ENCODE measurements around the gene PPP1CA. TPM values are rescaled to one million over a fixed set of nuclear protein-coding genes. Genes with fewer than 3 reads are reported as not detected.

PPP1CA gene
- total and polyA plus RNA-seq, 4 experiments from 2014 or later = 159 to 774 (median 318) TPM

DNA sequence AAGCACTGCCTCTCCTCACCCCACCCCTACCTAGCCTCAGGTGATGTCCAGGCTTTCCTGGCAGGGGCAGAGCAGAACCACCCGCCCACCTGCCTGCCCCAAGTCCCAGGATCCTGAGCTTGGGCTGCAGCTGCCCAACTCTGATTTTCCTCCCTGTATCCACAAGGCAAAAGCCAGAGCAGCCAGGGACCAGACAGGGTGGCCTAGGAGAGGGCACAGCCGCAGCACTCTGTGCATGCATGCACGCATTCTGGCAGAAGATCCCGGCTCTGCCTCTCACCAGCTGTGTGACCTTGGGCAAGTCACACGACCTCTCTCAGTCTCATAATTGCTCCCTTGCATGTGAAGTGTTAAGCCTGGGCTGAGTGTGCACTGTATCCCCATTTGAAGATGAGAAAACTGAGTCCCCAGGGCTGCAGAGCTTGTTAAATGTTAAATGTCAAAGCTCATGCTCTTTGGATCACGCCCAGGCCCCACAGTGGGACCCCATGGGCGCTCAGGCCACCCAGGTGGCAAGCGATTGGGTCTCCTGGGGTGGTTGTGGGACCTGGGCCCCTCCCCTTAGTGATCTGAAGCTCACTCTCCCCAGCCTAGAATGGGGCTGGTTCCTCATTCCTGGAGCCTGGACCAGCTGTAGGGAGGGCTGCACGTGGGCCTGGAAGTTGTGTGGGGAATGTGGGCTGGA, 11.0 kb upstream of the PPP1CA start:
- CTCF ChIA-PET (ENCODE audit: partially characterized antibody) = interaction anchor here (0.8 to 4.4 kb wide), 5 partner anchors 10 to 61 kb away, joined by 3 to 34 read pairs (median 5); partner anchors contain the start of genes PPP1CA, PTPRCAP and TBC1D10C
- no peak for DNase-seq
- POLR2A ChIA-PET (ENCODE audit: partially characterized antibody) = interaction anchor here (0.9 to 31.8 kb wide), 11 partner anchors 8 to 472 kb away, joined by 3 to 2262 read pairs (median 6); partner anchors contain the start of genes AIP, CORO1B, POLD4 and PPP1CA

DNA sequence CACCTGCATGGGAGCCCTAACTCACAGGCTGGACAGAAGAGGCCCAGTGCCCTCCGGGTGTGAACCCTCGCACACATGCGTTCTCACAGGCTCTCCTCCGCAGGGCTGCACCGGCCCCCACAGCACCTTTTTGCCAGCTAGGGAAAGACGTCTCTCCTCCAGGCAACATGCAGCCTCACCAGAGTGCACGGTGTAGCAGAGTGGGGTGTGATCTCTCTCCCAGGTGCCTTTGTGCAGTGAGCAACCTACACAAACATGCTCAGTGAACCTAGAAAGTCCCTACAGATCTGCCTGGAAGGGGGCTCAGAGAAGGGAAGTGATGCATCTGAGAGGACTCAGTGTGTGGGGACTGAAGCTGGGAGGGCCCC, 10.1 kb upstream of the PPP1CA start:
- Mint-ChIP-seq H3K9me3 (peaks cover 0 to 2% (median 0%) of the 10 kb centered on the region in 8 donors), H3K27ac (peak overlapping the region in 4 of 7 donors; percentile 17 to 98 (median 66)), H3K4me3 (peak overlapping the region in 5 of 8 donors; percentile 17 to 54 (median 43)), H3K27me3 (no peaks in the 10 kb centered on the region), H3K4me1 (peaks cover 50 to 88% (median 73%) of the 10 kb centered on the region in 4 donors), H3K36me3 (peaks cover 8 to 10% of the 10 kb centered on the region in 2 donors)
- no peak for DNase-seq
- Histone ChIP-seq H3K9me3 (ENCODE audit: control insufficient read depth in 1 of 2, low read length in 2 of 2) (no peaks in the 10 kb centered on the region), H3K36me3 (ENCODE audit: insufficient read depth, low read length) (peaks cover 8% of the 10 kb centered on the region), H3K4me1 (ENCODE audit: insufficient read depth, low read length) (peaks cover 93% of the 10 kb centered on the region), H3K4me3 (ENCODE audit: low read length in 2 of 2) (no peak overlapping the region), H3K27ac (ENCODE audit: low read depth, low read length) (no peak overlapping the region), H3K27me3 (ENCODE audit: insufficient read depth, low read length) (no peaks in the 10 kb centered on the region)
- intact Hi-C loops (cut with micrococcal nuclease) = no loop called here
- POLR2A ChIA-PET (ENCODE audit: partially characterized antibody) = interaction anchor here (0.8 to 31.8 kb wide), 12 partner anchors 9 to 123 kb away, joined by 3 to 2262 read pairs (median 5); partner anchors contain the start of genes AIP, ANKRD13D, CORO1B and POLD4
- CTCF ChIA-PET (ENCODE audit: partially characterized antibody) = interaction anchor here (1.2 to 4.4 kb wide), 2 partner anchors 9 to 60 kb away, joined by 3 to 34 read pairs; partner anchors contain the start of genes PPP1CA and TBC1D10C

More for the DNA sequence above, 11.0 kb upstream of the PPP1CA start:
- H3K36me3 ChIP-seq (ENCODE audit: insufficient read depth, low read length) = peaks cover 5% of the 10 kb centered on the region
- Mint-ChIP-seq H3K9me3 (peaks cover 0 to 2% (median 0%) of the 10 kb centered on the region in 8 donors), H3K4me3 (peak overlapping the region in 3 of 8 donors; percentile 20 to 61 (median 35)), H3K4me1 (peaks cover 49 to 86% (median 72%) of the 10 kb centered on the region in 4 donors), H3K27me3 (no peaks in the 10 kb centered on the region), H3K27ac (peak overlapping the region in 4 of 7 donors; percentile 8 to 82 (median 52)), H3K36me3 (peaks cover 3 to 4% of the 10 kb centered on the region in 2 donors)
- no peak overlapping the region for H3K4me3 ChIP-seq (ENCODE audit: low read length in 2 of 2)
- peaks cover 93% of the 10 kb centered on the region for H3K4me1 ChIP-seq (ENCODE audit: insufficient read depth, low read length)
- no peaks in the 10 kb centered on the region for H3K27me3 ChIP-seq (ENCODE audit: insufficient read depth, low read length)
- no peaks in the 10 kb centered on the region for H3K9me3 ChIP-seq (ENCODE audit: control insufficient read depth in 1 of 2, low read length in 2 of 2)
- H3K27ac ChIP-seq (ENCODE audit: low read depth, low read length) = no peak overlapping the region
- intact Hi-C loops (cut with micrococcal nuclease) = no loop called here

DNA sequence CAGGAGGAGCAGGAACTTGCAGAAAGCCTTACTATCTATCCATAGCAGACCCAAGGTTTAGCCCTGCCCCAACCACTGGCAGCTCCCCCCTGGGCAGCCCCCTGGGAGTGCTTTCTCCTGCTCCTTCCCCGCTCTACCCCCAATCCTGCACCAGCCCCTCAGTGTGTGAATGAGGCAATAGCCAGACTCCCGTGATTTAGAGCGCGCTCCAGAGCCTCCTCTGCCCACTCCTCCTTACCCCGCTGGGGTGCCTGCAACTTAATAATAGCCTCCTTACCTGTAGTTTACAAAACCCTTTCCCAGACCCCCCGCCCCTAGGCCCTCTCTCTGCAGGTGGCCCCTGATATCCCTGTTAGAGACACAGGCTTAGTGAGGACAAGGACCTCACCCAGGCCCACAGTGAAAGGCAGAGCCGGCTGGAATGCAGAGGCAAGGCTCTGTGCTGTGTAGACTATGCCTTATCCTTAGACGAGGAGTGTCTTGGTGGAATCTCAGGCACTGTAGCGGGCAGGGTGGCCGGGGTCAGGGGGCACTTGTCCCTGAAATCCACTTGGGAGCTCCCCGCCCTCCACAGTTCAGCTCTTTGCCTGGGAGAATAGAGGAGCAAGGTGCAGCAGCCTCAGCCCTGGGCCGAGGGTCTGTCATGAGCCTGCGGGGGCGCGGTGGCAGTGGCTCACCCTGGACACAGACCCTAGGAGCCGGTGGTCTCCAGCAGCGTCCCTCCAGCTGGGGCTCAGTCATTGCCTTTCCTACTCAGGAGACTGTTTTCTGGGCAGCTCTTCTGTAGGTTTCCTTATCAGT, 9.5 kb upstream of the PPP1CA start:
- Histone ChIP-seq H3K27ac (ENCODE audit: low read depth, low read length) (peak overlapping the region; percentile 17), H3K4me3 (ENCODE audit: low read length in 2 of 2) (no peak overlapping the region), H3K36me3 (ENCODE audit: insufficient read depth, low read length) (peaks cover 13% of the 10 kb centered on the region), H3K4me1 (ENCODE audit: insufficient read depth, low read length) (peaks cover 93% of the 10 kb centered on the region), H3K9me3 (ENCODE audit: control insufficient read depth in 1 of 2, low read length in 2 of 2) (no peaks in the 10 kb centered on the region), H3K27me3 (ENCODE audit: insufficient read depth, low read length) (no peaks in the 10 kb centered on the region)
- DNase-seq = no peak
- intact Hi-C loops (cut with micrococcal nuclease) = no loop called here
- ChIA-PET POLR2A (ENCODE audit: partially characterized antibody) (interaction anchor here (0.8 to 31.8 kb wide), 12 partner anchors 9 to 122 kb away, joined by 3 to 2262 read pairs (median 5); partner anchors contain the start of genes AIP, ANKRD13D, CORO1B and POLD4), CTCF (ENCODE audit: partially characterized antibody) (interaction anchor here (1.2 to 4.4 kb wide), 2 partner anchors 8 to 59 kb away, joined by 3 to 34 read pairs; partner anchors contain the start of genes PPP1CA and TBC1D10C)
- H3K36me3 Mint-ChIP-seq = peaks cover 13% of the 10 kb centered on the region in 2 donors
- peak overlapping the region in 6 of 7 donors; percentile 17 to 98 (median 62) for H3K27ac Mint-ChIP-seq
- H3K27me3 Mint-ChIP-seq = no peaks in the 10 kb centered on the region
- peaks cover 49 to 88% (median 73%) of the 10 kb centered on the region in 4 donors for H3K4me1 Mint-ChIP-seq
- H3K9me3 Mint-ChIP-seq = peaks cover 0 to 2% (median 0%) of the 10 kb centered on the region in 8 donors
- H3K4me3 Mint-ChIP-seq = peak overlapping the region in 7 of 8 donors; percentile 22 to 97 (median 87)

DNA sequence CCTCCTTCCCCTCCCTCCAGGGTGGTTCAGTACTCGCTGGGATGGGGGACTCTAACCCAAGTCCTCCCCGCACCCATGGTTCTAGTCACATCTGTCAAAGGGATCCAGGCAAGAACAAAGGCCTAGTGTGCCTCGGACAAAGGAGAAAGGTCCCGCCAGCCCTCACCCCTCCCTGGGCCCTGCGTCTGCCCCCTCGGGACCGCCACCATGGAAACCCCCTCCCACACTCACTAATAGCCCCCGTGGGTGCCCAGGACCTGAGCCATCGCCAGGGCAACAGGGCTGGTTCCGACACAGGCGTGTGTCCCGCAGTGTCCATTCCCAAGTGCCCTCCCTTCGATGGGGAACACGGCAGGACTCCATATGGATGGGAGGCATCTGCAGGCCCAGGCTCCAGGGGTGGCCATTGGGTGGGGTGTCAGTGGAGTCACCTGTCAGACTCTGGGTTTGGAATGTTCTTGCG, 8.7 kb upstream of the PPP1CA start:
- H3K36me3 Mint-ChIP-seq = peaks cover 15 to 19% of the 10 kb centered on the region in 2 donors
- intact Hi-C loops (cut with micrococcal nuclease) = no loop called here
- Histone ChIP-seq H3K27ac (ENCODE audit: low read depth, low read length) (peak overlapping the region; percentile 81), H3K4me1 (ENCODE audit: insufficient read depth, low read length) (peaks cover 95% of the 10 kb centered on the region), H3K4me3 (ENCODE audit: low read length in 2 of 2) (peak overlapping the region in 1 of 2 donors; percentile 77), H3K9me3 (ENCODE audit: control insufficient read depth in 1 of 2, low read length in 2 of 2) (no peaks in the 10 kb centered on the region), H3K36me3 (ENCODE audit: insufficient read depth, low read length) (peaks cover 21% of the 10 kb centered on the region), H3K27me3 (ENCODE audit: insufficient read depth, low read length) (no peaks in the 10 kb centered on the region)
- peak overlapping the region; percentile 12 to 97 (median 88) for H3K4me3 Mint-ChIP-seq
- H3K27me3 Mint-ChIP-seq = no peaks in the 10 kb centered on the region
- ChIA-PET CTCF (ENCODE audit: partially characterized antibody) (no interaction called here), POLR2A (ENCODE audit: partially characterized antibody) (interaction anchor here (1.4 to 31.8 kb wide), 5 partner anchors 10 to 56 kb away, joined by 5 to 2262 read pairs (median 55); partner anchors contain the start of genes CORO1B, PPP1CA, PTPRCAP and RAD9A)
- H3K27ac Mint-ChIP-seq = peak overlapping the region; percentile 78 to 98 (median 94)
- peaks cover 47 to 92% (median 73%) of the 10 kb centered on the region in 4 donors for H3K4me1 Mint-ChIP-seq
- DNase-seq = no peak
- H3K9me3 Mint-ChIP-seq = peaks cover 0 to 2% (median 0%) of the 10 kb centered on the region in 8 donors

DNA sequence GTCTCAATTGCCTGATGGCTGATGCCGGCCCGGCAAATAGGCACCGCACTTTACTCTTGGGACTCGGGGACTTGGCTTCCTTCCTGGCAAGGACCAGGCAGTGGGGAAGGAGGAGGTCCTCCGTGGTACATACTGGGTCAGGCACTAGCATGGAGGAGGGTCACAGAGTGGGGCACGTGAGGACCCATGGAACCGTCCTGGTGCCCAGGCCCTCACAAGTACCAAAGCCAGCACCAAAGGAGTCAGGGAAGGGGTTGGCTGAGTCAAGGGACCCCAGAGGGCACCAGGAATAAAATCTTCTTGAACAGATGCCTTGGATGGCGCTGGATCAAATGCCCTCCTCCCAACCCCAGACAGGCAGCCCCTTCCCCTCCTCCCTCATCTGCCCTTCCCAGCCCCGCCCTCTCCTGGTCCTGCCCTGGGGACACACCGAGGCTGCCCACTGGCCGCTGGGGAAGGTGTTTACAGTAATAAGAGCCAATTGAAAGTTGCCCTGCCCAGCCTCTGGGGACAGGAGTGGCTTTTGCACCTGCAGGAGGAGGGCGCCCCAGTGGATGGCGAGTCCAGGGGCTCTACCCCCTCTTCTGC, 8.2 kb upstream of the PPP1CA start:
- H3K36me3 ChIP-seq (ENCODE audit: insufficient read depth, low read length) = peaks cover 22% of the 10 kb centered on the region
- ChIA-PET CTCF (ENCODE audit: partially characterized antibody) (interaction anchor here (1.0 to 3.4 kb wide), 2 partner anchors 28 to 73 kb away, joined by 4 to 21 read pairs; partner anchors contain the start of genes AIP and PTPRCAP), POLR2A (ENCODE audit: partially characterized antibody) (interaction anchor here (1.2 to 21.5 kb wide), 13 partner anchors 9 to 170 kb away, joined by 3 to 2262 read pairs (median 7); partner anchors contain the start of genes AIP, CARNS1, CORO1B and PPP1CA)
- H3K9me3 Mint-ChIP-seq = peaks cover 0 to 2% (median 0%) of the 10 kb centered on the region in 8 donors
- no peak for DNase-seq
- H3K27ac ChIP-seq (ENCODE audit: low read depth, low read length) = peak overlapping the region; percentile 81
- H3K4me3 Mint-ChIP-seq = peak overlapping the region; percentile 72 to 97 (median 88)
- H3K27me3 Mint-ChIP-seq = no peaks in the 10 kb centered on the region
- H3K27ac Mint-ChIP-seq = peak overlapping the region; percentile 85 to 98 (median 94)
- peaks cover 15 to 24% of the 10 kb centered on the region in 2 donors for H3K36me3 Mint-ChIP-seq
- peaks cover 47 to 92% (median 70%) of the 10 kb centered on the region in 4 donors for H3K4me1 Mint-ChIP-seq
- intact Hi-C loops (cut with micrococcal nuclease) = loop anchor here (1.0 kb wide), 2 partner anchors 7 to 59 kb away; partner anchors contain the start of gene TMEM134
- peak overlapping the region; percentile 48 to 77 for H3K4me3 ChIP-seq (ENCODE audit: low read length in 2 of 2)
- no peaks in the 10 kb centered on the region for H3K9me3 ChIP-seq (ENCODE audit: control insufficient read depth in 1 of 2, low read length in 2 of 2)
- H3K27me3 ChIP-seq (ENCODE audit: insufficient read depth, low read length) = no peaks in the 10 kb centered on the region
- peaks cover 96% of the 10 kb centered on the region for H3K4me1 ChIP-seq (ENCODE audit: insufficient read depth, low read length)

DNA sequence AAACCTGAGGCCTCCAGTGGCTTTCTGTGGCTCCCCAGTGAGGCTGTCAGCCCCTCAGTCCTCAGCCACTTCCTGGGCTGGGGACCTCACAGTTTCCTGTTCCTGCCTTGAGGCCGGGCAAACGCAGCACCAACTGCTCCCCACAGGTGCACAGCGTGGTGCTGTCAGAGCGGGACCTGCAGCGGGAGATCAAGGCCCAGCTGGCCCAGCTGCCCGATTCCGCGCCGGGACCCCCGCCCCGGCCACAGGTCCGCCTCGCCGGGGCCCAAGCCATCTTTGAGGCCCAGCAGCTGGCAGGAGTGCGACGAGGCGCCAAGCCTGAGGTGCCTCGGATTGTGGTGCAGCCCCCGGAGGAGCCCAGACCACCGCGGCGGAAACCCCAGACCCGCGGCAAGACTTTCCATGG, 7.6 kb upstream of the PPP1CA start:
- Histone ChIP-seq H3K9me3 (ENCODE audit: control insufficient read depth in 1 of 2, low read length in 2 of 2) (no peaks in the 10 kb centered on the region), H3K4me1 (ENCODE audit: insufficient read depth, low read length) (peaks cover 91% of the 10 kb centered on the region), H3K27me3 (ENCODE audit: insufficient read depth, low read length) (no peaks in the 10 kb centered on the region), H3K36me3 (ENCODE audit: insufficient read depth, low read length) (peaks cover 22% of the 10 kb centered on the region), H3K27ac (ENCODE audit: low read depth, low read length) (peak overlapping the region; percentile 81), H3K4me3 (ENCODE audit: low read length in 2 of 2) (peak overlapping the region; percentile 48 to 77)
- no peaks in the 10 kb centered on the region for H3K27me3 Mint-ChIP-seq
- peak; percentile 80 to 85 (median 83) for DNase-seq
- peaks cover 0 to 2% (median 0%) of the 10 kb centered on the region in 8 donors for H3K9me3 Mint-ChIP-seq
- H3K4me3 Mint-ChIP-seq = peak overlapping the region; percentile 85 to 100 (median 94)
- intact Hi-C loops (cut with micrococcal nuclease) = loop anchor here (1.0 kb wide), 2 partner anchors 8 to 60 kb away; partner anchors contain the start of gene TMEM134
- POLR2A ChIA-PET (ENCODE audit: partially characterized antibody) = interaction anchor here (0.8 to 21.5 kb wide), 26 partner anchors 9 to 169 kb away, joined by 3 to 2262 read pairs (median 6); partner anchors contain the start of genes AIP, CARNS1, CLCF1 and CORO1B
- H3K4me1 Mint-ChIP-seq = peaks cover 49 to 97% (median 67%) of the 10 kb centered on the region in 4 donors
- peaks cover 20 to 29% of the 10 kb centered on the region in 2 donors for H3K36me3 Mint-ChIP-seq
- CTCF ChIA-PET (ENCODE audit: partially characterized antibody) = interaction anchor here (1.0 to 3.4 kb wide), 5 partner anchors 9 to 75 kb away, joined by 3 to 21 read pairs (median 4); partner anchors contain the start of genes AIP, PTPRCAP and RPS6KB2
- peak overlapping the region; percentile 37 to 98 (median 72) for H3K27ac Mint-ChIP-seq

All from CD4-positive, alpha-beta memory T cell (primary cell).